Heart left ventricle (tissue), 16 donors: Measurements from ENCODE around the gene CEP192. TPM values are rescaled to one million over a fixed set of nuclear protein-coding genes. Genes with fewer than 3 reads are reported as not detected.

Experiments used
- ATAC-seq, 4 donors: fragments of 200-7000 bp; cut with Tn5 transposase; one replicate each; pipeline ENCODE4 v1.9.1; 2020 to 2022; ENCODE audit warnings: moderate library complexity in 4 of 4, mild to moderate bottlenecking in 3 of 4, moderate number of reproducible peaks in 1 of 4
- DNase-seq, 5 donors: peaks; one replicate each; pipeline ENCODE4 v3.0.0-alpha.2; 2020
- H3K27ac ChIP-seq, 12 donors: fragments of 200-600 bp; sonication (generic) in 4 of 12; one replicate each; pipeline versions ENCODE4 v1.5.0 to v1.8.0; 2016 to 2022; ENCODE audit warnings: mild to moderate bottlenecking in 2 of 12
- H3K27me3 ChIP-seq, 9 donors: fragments of 200-600 bp; sonication (generic) in 2 of 9; one replicate each; pipeline versions ENCODE4 v1.5.1 to v1.8.0; 2016 to 2022; ENCODE audit warnings: mild to moderate bottlenecking in 3 of 9
- H3K36me3 ChIP-seq, 9 donors: fragments of 200-600 bp; sonication (generic) in 2 of 9; one replicate each; pipeline versions ENCODE4 v1.5.0 to v1.8.0; 2018 to 2022; ENCODE audit warnings: mild to moderate bottlenecking in 2 of 9
- H3K4me1 ChIP-seq, 12 donors: fragments of 200-600 bp; sonication (generic) in 4 of 12; one replicate each; pipeline versions ENCODE4 v1.5.0 to v1.8.0; 2016 to 2022; ENCODE audit warnings: mild to moderate bottlenecking in 3 of 12
- H3K4me3 ChIP-seq, 12 donors: fragments of 200-600 bp; sonication (generic) in 4 of 12; one replicate each; pipeline versions ENCODE4 v1.5.0 to v1.8.0; 2017 to 2022; ENCODE audit warnings: mild to moderate bottlenecking in 9 of 12, moderate library complexity in 4 of 12
- H3K9me3 ChIP-seq, 12 donors: fragments of 200-600 bp; sonication (generic) in 4 of 12; one replicate each; pipeline versions ENCODE4 v1.5.0 to v1.8.0; 2016 to 2022; ENCODE audit warnings: mild to moderate bottlenecking in 1 of 12
- CTCF ChIP-seq, 12 donors: fragments of 200-600 bp; sonication (generic) in 4 of 12; IDR thresholded peaks; one replicate each; pipeline versions ENCODE4 v1.5.0 to v1.8.0; 2018 to 2022; ENCODE audit warnings: antibody characterized with exemption in 12 of 12, mild to moderate bottlenecking in 5 of 12
- POLR2A ChIP-seq, 2 donors: fragments of 450-650 bp; IDR thresholded peaks; one replicate each; pipeline ENCODE4 v1.6.1; 2017; ENCODE audit warnings: antibody characterized with exemption in 2 of 2, mild to moderate bottlenecking in 2 of 2, moderate library complexity in 2 of 2
- WGBS, 4 donors: extraction: QIAGEN DNeasy Blood & Tissue Kit in 2 of 4; methylation state at CpG; one replicate each; pipeline versions ENCODE4 v1.1.5 to v1.1.7; 2013 to 2018; 5-methylcytosine and 5-hydroxymethylcytosine counted together
- intact Hi-C, 10 donors: fragments of 100-400 bp; cut with DNase I; formaldehyde crosslinking; loops; one replicate each; pipeline versions ENCODE4 v1.11.1 to v1.14.2; 2022
- long read RNA-seq, 3 donors: library from polyadenylated mRNA; unstranded; transcript quantifications; one replicate each; pipeline ENCODE4 v2.0.0, GENCODE V29; 2020 to 2021
- polyA plus RNA-seq, 2 donors: library from polyadenylated mRNA; stranded (reverse); fragments of 200-250 nt; gene quantifications; one replicate each; pipeline ENCODE4 v1.2.3, GENCODE V29; 2013
- total RNA-seq, 9 donors: library from RNA; depleted of rRNA in 2 of 9; stranded (reverse); fragments of >200 nt in 2 of 9; fragmentation: NEBNext Ultra II Directional in 3 of 9; extraction: Animal tissue kit (Norgen Biotek cat#: 25700) in 3 of 9; gene quantifications; one replicate each; pipeline versions ENCODE4 v1.1.0 to v1.2.4, GENCODE V29; 2016 to 2023
- donor health status: ischemic (EF 13 %, LVEDD 7.1; RV severe dilation, severe dysfunction).
- donor health status: healthy with polysubstance abuse.
- donor health status: DM: no; HTN: yes; CAD: no.
- donor health status: DM: no; HTN: no; CAD: no.
- donor health status: ischemic (EF 25% LVEDD 6.9; RV normal size, moderate dysfunction).
- donor health status: ischemic (EF 25% LVEDD 5.7; RV mildly dilated, moderate dysfunction).
- donor health status: healthy.
- donor health status: DM: yes; HTN: yes; CAD: no.
- donor health status: ischemic (EF 35%, LVEDD 5.7; RV mildly dilated, moderate dysfunction).
- donor health status: nonischemic (EF 11% LVEDD 7.7; RV severe dilation, severe dysfunction).
- donor health status: DM: yes; HTN: yes; CAD: no.
- donor health status: PGD.
- donor health status: ischemic (EF 29% LVEDD 5.4; RV normal size, mild dysfunction).
- donor health status: nonischemic (EF 23%, LVEDD 6.1; RV moderate dilation, normal function).

Gene CEP192, protein sequence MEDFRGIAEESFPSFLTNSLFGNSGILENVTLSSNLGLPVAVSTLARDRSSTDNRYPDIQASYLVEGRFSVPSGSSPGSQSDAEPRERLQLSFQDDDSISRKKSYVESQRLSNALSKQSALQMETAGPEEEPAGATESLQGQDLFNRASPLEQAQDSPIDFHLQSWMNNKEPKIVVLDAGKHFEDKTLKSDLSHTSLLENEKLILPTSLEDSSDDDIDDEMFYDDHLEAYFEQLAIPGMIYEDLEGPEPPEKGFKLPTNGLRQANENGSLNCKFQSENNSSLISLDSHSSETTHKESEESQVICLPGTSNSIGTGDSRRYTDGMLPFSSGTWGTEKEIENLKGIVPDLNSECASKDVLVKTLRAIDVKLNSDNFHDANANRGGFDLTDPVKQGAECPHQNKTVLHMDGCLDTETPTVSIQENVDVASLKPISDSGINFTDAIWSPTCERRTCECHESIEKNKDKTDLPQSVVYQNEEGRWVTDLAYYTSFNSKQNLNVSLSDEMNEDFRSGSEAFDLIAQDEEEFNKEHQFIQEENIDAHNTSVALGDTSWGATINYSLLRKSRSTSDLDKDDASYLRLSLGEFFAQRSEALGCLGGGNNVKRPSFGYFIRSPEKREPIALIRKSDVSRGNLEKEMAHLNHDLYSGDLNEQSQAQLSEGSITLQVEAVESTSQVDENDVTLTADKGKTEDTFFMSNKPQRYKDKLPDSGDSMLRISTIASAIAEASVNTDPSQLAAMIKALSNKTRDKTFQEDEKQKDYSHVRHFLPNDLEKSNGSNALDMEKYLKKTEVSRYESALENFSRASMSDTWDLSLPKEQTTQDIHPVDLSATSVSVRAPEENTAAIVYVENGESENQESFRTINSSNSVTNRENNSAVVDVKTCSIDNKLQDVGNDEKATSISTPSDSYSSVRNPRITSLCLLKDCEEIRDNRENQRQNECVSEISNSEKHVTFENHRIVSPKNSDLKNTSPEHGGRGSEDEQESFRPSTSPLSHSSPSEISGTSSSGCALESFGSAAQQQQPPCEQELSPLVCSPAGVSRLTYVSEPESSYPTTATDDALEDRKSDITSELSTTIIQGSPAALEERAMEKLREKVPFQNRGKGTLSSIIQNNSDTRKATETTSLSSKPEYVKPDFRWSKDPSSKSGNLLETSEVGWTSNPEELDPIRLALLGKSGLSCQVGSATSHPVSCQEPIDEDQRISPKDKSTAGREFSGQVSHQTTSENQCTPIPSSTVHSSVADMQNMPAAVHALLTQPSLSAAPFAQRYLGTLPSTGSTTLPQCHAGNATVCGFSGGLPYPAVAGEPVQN (N-terminal part only)
- total RNA-seq: 10 to 100 TPM; 21.5 to 36.3 (median 27.5) TPM
- polyA plus RNA-seq: 1 to 10 TPM; 5.5 to 8.6 TPM
- long read RNA-seq, donor 1, partial matches to known transcripts: 7 of 10 reads
- long read RNA-seq, donor 1, other reads (novel, unspliced or antisense): 3 of 10 reads
- long read RNA-seq, donor 2, partial matches to known transcripts: 4 of 5 reads
- long read RNA-seq, donor 2, other reads (novel, unspliced or antisense): 1 of 5 reads
- long read RNA-seq, donor 3, partial matches to known transcripts: 3 of 6 reads
- long read RNA-seq, donor 3, other reads (novel, unspliced or antisense): 3 of 6 reads

DNA sequence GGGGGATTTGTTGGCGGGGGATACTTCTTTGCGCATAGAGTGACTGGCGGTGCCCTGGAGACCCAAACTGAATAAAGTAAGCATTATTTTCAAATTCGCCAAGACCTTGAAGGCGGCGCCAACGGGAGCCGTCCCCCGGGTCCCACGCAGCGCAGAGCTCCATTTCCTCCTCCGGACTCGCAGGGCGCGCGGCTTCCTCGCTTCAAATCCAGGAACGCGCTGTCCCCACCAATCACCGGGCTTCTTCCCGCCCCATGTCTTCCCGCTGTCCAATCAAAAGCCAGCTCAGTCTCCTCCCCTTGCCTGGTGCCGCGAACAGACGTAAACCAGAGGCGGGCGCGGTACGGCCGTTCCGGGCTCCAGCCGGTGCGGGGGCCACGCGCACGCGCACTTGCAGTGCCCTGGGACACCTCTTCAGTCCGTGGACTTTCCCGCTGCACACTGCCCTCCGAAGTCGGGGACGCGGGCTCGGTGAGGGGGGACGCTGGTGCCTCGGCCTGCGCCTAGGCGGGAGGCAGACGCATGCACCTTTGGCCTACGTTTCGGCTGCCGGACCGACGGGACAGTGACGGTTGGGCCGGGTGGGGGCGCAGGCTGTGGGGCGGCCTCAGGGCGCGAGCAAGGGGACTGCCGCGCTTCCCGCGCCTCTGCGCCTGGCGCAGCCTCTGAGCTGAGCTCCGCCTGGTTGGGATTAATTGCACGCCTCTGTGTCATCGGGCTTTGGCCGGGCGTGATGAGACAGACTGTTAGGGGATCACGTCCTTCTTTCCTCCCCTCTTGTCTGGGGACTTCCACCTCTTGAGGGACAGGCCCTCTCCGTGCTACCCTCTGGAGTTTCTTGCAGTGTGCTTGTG is at the start of gene CEP192:
CEP192 (plus strand) TSS at position 396 of the 854 bp plus-strand sequence. CDS start 8,063 bp downstream, outside the sequence.
- Histone ChIP-seq H3K9me3 (no peaks in the 10 kb centered on the region), H3K4me3 (peak within 1 kb of the TSS; percentile 52 to 97 (median 84)), H3K36me3 (peaks cover 0 to 11% (median 4%) of the 10 kb centered on the region in 9 donors), H3K4me1 (peaks cover 0 to 36% (median 15%) of the 10 kb centered on the region in 12 donors), H3K27me3 (no peaks in the 10 kb centered on the region), H3K27ac (peak within 1 kb of the TSS; percentile 69 to 95 (median 87))
- peak; percentile 97 to 98 (median 98) for DNase-seq
- WGBS, 4 donors: 0 to 1% (median 0%) methylated on average over 28 to 73 of the region's 73 CpGs
- intact Hi-C loops: loop anchor here in 4 of 10 donors (2.0 to 10.0 kb wide), 5 partner anchors 39 to 734 kb away; partner anchors contain the start of genes SEH1L (in 3 of the 4), FAM210A (in 1 of the 4) and RNMT (in 1 of the 4)
- peak in 4 of 12 donors; percentile 21 to 31 (median 23) for TF ChIP-seq CTCF (IDR thresholded peaks at IDR 0.05)
- TF ChIP-seq POLR2A (IDR thresholded peaks at IDR 0.05): peak; percentile 51 to 89
- ATAC-seq: peak; percentile 98 to 99 (median 99)

DNA sequence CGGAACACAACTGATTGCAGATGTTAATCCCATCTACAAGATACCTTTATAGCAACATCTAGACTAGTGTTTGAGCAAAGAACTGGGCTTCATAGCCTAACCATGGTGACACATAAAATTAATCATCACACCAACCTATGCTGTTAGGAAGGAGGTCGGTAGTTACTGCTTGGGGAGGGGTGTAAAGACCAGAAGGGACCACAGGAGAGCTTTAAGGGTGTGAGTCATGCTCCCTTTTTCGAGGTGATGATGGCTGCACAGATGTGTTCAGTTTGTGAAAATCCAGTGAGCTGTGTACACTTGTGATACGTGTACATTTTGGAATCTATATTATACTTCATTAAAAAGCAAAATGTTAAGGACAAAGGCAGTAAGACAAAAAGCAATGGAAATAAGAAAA is 47.9 kb upstream of the CEP192 start:
- H3K9me3 ChIP-seq: no peaks in the 10 kb centered on the region
- no peak overlapping the region for H3K4me3 ChIP-seq
- ATAC-seq (no peak), DNase-seq (no peak)
- no peak for TF ChIP-seq POLR2A (IDR thresholded peaks at IDR 0.05)
- no peak for TF ChIP-seq CTCF (IDR thresholded peaks at IDR 0.05)
- H3K4me1 ChIP-seq: peaks cover 0 to 19% (median 12%) of the 10 kb centered on the region in 12 donors
- no peak overlapping the region for H3K27ac ChIP-seq
- intact Hi-C loops: loop anchor here in 2 of 10 donors (10.0 kb wide), 2 partner anchors 58 to 618 kb away; partner anchors contain the start of gene PTPN2 (in 1 of the 2)
- 75 to 83% (median 79%) methylated on average over 4 of the region's 4 CpGs for WGBS, 4 donors
- no peaks in the 10 kb centered on the region for H3K36me3 ChIP-seq
- H3K27me3 ChIP-seq: no peaks in the 10 kb centered on the region

DNA sequence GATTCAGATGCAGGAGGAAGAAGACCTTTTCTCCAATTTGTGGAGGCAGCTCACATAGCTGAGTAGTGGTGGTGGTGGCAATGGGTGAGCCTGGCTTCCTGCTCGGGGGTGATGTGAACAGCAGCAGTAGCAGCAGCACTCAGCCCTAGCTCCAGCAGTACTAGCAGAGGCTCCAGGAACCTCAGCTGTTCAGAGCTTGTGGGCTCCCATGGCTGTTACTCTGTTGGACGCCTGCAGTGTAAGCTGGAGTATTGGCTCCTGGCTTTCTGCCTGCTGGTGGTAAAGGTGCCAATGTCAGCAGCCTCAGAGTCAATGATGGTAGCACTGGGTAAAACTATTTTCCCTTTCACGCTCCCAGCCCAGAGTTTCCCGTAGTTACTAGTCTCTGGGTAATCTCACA is 46.5 kb upstream of the CEP192 start:
- no peaks in the 10 kb centered on the region for H3K27me3 ChIP-seq
- peak overlapping the region in 1 of 12 donors; percentile 31 for H3K27ac ChIP-seq
- no peak overlapping the region for H3K4me3 ChIP-seq
- peak in 4 of 5 donors; percentile 35 to 57 (median 55) for DNase-seq
- TF ChIP-seq CTCF (IDR thresholded peaks at IDR 0.05) (no peak), POLR2A (IDR thresholded peaks at IDR 0.05) (no peak)
- 36 to 39% (median 37%) methylated on average over 4 of the region's 4 CpGs for WGBS, 4 donors
- peaks cover 0 to 28% (median 17%) of the 10 kb centered on the region in 12 donors for H3K4me1 ChIP-seq
- intact Hi-C loops: loop anchor here in 6 of 10 donors (5.0 to 10.0 kb wide), 5 partner anchors 48 to 620 kb away; partner anchors contain the start of genes PTPN2 (in 5 of the 6), AFG3L2 (in 2 of the 6) and CEP192 (in 1 of the 6)
- H3K36me3 ChIP-seq: no peaks in the 10 kb centered on the region
- H3K9me3 ChIP-seq: no peaks in the 10 kb centered on the region
- ATAC-seq: no peak
